HG03060 (cell line): ENCODE measurements around the gene IKBKE.

Source experiments
- ATAC-seq: cut with Tn5 transposase; IDR thresholded peaks from one replicate; pipeline ENCODE4 v1.9.1; 2021; ENCODE audit warnings: low read depth, moderate number of reproducible peaks; ENCODE audit not compliant: unreplicated experiment

IKBKE gene

GRCh38 chr1:206493279-206493678 lies 23.0 kb downstream of the IKBKE start:
- no peak for ATAC-seq

DNA sequence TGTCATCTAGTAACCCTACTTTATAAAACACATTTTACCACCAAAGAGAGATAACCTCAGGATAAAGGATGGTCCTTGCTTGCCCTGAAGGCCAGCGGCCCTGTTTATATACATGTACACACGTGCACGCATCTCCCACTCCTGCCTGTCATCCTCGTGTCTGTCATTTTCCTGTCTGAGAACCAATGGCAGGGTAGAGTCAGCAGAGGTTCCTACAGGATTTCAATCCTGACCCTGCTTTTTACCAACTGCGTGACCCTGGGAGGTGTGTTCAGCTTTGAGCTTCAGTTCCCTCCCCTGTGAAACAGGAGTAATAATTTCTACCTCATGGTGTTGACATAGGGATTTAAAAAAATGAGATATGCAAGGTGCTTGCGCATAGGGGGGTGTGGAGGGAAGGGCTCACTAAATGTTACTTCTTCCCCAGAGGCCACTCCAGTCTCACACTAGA lies 24.8 kb downstream of the IKBKE start:
- ATAC-seq, result no peak

GRCh38 chr1:206495493-206496046 lies 25.3 kb downstream of the IKBKE start:
- ATAC-seq, result peak; percentile 17

DNA sequence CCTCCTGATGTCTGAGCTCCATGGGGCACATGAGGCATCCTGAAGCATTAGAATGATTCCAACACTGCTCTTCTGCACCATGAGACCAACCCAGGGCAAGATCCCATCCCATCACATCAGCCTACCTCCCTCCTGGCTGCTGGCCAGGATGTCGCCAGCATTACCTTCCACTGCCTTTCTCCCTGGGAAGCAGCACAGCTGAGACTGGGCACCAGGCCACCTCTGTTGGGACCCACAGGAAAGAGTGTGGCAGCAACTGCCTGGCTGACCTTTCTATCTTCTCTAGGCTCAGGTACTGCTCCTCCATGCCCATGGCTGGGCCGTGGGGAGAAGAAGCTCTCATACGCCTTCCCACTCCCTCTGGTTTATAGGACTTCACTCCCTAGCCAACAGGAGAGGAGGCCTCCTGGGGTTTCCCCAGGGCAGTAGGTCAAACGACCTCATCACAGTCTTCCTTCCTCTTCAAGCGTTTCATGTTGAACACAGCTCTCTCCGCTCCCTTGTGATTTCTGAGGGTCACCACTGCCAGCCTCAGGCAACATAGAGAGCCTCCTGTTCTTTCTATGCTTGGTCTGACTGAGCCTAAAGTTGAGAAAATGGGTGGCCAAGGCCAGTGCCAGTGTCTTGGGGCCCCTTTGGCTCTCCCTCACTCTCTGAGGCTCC lies 26.0 kb downstream of the IKBKE start:
- peak; percentile 38 for ATAC-seq

GRCh38 chr1:206497363-206497762 lies 27.1 kb downstream of the IKBKE start:
- ATAC-seq, result no peak

- ATAC-seq, result no peak
These were observed 27.5 kb downstream of the IKBKE start for GRCh38 chr1:206497774-206498173.

DNA sequence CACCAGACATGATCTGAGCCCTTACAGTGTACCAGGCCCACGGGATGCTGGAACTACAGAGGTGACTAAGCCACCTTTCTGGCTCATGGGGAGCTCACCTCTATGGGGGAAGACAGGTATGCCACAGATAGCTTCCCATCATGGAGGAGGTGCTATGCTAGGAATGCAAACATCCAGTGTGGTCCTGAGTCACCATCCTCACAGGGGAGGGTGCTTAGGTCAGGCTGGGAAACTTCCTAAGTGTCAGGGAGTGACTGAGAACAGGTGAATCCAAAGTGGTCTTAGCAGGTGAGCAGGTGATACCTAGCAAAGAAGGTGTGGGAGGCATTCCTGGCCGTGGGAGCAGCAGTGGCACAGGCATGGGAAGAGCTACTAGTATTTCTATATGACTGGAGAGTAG lies 28.4 kb downstream of the IKBKE start:
- ATAC-seq, result no peak

DNA sequence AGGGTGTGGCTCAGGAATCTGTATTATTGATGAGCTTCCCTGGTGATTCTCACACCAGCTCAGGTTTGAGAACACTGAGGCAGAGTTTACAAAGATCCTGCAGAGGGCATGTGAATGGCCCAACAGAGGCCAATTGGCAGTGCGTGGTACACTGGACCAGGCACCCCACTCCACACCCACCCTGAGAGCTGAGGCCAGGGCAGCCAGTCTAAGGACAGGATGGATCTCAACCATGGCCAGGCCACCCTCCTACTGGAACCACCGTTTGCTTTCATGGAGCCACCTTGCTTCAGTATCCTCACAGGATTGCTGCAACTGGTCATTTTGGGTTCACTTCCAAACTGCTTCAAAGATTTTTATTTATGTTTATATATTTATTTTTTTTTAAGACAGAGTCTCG lies 29.8 kb downstream of the IKBKE start:
- ATAC-seq, result no peak

- no peak for ATAC-seq
These were observed 31.6 kb downstream of the IKBKE start for GRCh38 chr1:206501881-206502280.

DNA sequence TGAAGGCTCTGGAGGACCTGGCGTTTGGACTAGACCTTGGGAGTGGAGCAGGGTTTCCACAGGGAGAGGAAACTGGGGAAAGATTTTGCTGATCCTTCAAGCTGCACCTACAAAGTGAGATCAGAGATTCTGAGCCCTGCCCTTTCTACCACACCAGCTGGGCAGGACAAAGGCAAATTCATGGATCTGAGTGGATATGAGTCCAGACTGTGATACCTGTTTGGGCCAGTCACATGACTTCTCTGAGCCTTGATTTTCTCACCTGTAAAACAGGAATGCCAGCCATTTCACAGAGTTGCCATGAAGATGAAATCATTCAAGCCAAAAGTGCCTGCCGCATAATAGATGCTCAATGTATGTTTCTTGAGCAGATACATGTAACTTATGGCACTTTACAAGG lies 32.1 kb downstream of the IKBKE start:
- ATAC-seq, result no peak

DNA sequence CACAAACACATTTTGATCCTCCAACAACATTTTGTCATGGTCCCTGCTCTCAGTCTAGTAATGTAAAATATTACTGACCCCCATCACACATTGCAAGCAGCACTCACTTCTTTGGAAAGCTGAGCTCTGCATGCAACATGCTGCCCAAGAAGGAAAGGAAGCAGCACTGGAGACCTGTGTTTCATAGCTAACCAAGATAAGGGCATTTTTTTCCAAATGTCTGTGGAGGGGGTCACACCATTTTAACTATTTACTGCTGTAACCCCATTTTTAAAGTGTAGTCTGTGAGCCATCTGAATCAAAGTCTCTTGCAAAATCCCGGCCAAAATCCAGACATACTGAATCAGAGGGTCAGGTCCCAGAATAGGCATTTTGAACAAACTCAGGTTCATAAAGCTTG lies 32.5 kb downstream of the IKBKE start:
- ATAC-seq, result no peak

- ATAC-seq, result peak; percentile 77
These were observed 33.5 kb downstream of the IKBKE start for GRCh38 chr1:206503591-206504362.

- ATAC-seq, result no peak
These were observed 34.1 kb downstream of the IKBKE start for GRCh38 chr1:206504363-206504713.

DNA sequence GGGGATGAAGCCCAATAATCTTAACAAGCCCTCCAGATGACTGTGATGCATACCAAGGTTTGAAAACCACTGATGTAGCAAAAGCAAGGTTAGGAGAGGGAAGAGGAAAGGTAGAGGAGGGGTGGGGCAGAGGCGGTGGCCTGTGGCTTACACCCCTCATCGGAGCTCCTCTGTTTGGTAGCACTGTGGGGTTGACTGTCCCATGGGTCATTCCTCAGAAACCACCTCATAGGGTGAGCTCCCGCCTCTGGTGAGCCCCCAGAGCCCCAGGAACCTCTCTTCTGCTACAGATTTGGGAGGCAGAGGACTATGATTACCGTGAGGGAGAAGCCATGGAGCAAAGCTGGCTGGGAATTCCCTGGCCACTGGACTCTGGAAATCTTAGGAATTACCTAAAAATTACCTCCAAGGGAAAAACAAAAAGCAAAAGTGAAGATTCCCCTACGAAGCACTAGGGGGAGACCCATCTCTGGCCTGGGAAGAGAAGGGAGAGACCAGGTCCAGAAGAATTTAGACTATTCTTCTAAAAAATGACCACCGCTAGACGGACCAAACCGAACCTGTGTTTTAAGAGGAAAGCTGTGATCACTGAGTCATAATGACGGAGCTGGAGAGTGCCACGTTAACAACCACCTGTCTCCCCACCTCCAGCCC lies 35.6 kb downstream of the IKBKE start:
- no peak for ATAC-seq

DNA sequence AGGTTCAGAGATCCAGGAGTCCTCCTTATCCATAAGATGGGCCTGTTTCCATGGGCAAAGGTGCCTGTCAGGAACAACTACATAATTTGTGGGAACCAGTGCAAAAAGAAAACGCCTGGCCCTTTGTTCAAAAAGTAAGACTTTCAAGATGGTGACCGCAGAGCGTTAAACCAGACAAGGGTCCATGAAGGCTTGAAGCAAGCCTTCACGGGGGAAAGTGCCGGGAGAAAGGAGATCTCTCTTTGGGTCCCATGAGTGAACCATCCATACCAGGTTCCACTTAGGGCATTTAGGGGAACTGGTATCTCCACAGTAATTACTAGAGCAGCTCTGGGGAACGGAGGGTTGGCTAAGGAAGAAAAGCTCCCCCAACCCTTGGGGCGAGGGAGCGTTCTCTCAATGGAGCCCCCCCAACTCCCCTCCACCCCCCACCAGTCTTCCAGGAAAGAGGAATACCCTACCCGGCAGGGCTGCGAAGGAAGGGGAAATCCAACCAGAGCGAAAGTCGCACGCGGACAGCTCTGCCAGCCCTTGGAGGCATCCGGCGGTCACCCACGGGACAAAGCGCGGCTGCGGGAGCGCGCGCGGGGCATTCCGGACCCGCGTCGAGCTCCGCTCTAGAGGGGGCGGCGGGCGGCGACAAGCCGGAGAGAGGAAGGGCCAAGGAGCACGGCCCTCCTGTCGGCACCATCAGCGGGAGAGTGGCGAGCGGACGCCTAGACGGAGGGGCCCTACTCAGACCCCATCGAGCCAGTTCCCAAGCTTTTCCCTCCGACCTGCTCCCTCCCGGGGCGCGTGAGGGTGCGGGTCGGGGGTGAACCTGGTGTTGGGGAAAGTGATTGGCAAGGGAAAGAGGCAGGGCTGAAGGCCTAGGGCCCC lies 36.4 kb downstream of the IKBKE start:
- no peak for ATAC-seq

DNA sequence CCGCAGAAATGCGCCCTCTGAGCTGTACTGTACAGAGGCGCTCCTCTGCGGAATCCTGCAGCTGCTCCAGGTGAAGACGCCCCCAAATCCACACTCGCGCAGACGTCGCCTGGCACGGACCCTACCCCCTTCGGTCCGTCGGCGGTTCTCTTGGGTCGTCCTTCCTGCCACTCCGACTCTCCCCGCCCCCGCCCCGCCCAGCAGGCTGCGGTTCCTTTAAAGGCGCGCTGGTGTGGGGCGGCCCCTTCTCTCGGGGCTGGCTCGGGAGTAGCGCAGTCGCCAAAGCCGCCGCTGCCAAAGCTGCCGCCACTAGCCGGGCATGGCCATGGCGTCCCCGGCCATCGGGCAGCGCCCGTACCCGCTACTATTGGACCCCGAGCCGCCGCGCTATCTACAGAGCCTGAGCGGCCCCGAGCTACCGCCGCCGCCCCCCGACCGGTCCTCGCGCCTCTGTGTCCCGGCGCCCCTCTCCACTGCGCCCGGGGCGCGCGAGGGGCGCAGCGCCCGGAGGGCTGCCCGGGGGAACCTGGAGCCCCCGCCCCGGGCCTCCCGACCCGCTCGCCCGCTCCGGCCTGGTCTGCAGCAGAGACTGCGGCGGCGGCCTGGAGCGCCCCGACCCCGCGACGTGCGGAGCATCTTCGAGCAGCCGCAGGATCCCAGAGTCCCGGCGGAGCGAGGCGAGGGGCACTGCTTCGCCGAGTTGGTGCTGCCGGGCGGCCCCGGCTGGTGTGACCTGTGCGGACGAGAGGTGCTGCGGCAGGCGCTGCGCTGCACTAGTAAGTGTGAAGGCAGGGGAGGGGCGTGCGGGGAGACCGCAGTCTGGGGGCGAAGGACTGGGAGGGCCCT lies 37.2 kb downstream of the IKBKE start, which contains the start of gene RASSF5:
Gene RASSF5, plus strand, starts transcription at position 248 of the 846 bp plus-strand sequence. Its CDS starts 72 bp downstream, at position 320.
- no peak for ATAC-seq

DNA sequence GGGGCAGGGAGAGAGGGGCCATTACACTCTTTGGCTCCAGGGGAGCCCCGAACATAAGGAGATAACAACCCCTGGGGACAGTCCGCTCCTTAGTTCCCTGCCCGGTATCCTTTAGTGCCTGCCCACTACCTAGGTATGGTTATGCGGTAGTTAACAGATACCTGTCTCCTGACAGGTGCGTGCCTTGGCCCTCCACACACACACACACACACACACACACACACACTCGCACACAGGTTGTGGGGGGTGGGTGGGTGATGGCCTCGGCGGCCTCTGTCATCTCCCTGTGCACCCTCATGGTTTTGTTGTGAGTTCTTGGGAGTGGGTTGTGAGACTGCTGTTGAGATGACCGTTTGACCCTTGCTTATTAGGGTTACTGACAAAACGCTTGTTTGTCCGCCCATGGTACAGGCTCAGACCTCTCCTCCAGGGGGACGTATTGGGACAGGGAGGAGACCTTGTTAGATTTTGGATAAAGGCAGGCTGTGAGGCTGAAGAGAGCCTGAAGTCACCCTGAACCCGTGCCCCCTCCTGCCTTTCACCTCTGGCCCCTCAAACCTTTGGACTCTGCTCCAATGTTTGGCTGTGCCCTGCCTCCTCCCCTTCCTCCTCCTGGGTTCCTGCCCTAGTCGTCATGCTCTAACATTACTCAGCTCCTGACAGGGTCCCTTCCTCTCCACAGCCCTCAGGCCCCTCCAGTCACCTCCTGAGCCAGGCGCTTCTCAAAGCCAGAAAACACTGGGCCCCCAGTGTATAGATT lies 38.0 kb downstream of the IKBKE start:
- ATAC-seq, result no peak

DNA sequence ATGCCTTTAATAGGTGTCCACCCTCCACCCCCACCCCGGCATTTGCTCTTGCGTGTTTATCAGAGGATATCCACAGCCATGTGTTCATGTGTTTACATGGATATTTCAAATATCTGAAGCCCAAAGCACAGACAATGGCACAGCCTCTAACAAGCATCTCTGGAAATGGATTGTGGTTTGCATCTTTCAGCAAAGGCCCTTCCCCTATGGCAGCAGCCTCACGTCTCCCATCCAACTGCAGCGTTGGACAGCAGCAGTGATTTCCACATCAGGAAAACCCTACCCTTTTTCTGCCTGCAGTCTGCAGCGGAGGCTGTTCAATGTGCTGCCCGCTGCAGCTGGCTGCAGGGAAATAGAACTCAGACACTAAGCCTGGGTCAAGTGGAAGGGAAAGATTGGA lies 38.7 kb downstream of the IKBKE start:
- ATAC-seq, result no peak
